Skin epidermis (tissue), 12 donors: ENCODE data around the gene ERCC6.

Experiments used
- H3K27ac ChIP-seq, 21 experiments: fragments of 200-600 bp; sonication (generic) in 11 of 21; one replicate each; pipeline ENCODE4 v1.5.0; 2020; ENCODE audit warnings: mild to moderate bottlenecking in 3 of 21, inconsistent platforms in 2 of 21, moderate library complexity in 2 of 21
- H3K4me3 ChIP-seq, 7 experiments: fragments of 200-600 bp; sonication (generic) in 2 of 7; one replicate each; pipeline ENCODE4 v1.5.0; 2020; ENCODE audit warnings: inconsistent platforms in 2 of 7, mild to moderate bottlenecking in 2 of 7, moderate library complexity in 1 of 7

The ERCC6 gene

DNA sequence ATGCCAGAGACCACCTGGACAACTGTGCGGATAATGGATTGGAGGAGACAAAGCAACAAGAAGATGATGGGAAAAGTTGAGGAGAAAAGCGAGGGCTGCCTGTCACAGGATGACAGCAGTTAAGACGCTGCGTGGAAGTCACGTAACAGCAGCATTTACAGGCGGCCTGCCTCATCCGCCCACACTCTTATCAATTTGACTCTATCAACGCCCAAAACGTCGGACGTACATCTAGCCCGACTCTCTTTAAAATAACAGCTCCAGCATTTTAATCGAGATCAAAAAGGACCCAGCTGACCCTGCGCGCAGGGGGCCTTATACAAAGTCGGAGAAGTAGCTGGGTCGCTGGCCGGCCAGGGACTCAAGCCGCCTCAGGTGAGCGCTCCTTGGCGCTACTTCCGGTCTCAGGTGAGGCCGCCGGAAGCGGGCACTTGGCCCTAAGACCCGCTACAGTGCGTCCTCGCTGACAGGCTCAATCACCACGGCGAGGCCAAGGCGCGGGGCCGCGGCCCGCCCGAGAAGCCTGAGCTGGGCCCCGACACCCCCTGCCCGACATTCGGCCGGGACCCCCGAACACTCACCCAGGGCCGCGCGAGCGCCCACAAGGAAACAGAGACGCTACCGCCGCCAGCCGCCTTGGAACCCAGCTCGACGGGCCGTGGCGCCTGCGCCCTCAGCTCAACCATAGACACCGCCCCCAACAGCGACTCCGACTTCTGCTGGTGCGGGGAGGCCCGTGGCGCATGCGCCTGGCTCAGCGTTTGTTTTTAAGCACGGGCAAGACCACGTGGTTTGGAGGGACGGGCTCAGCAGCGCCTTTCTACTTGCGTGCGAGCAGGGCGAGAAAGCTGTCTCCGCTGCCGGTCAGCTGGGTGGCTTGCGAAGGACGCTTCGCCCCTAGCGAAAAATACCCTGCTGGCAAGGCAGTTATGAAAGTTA lies at the start of gene ERCC6:
TSS of gene ERCC6 (minus strand) at position 741 of the 939 bp plus-strand sequence.
- H3K27ac ChIP-seq, result peak within 1 kb of the TSS; percentile 64 to 98 (median 93)
- H3K4me3 ChIP-seq, result peak within 1 kb of the TSS; percentile 57 to 87 (median 64)

GRCh38 chr10:49587981-49588380 lies 49.1 kb upstream of the ERCC6 start:
- H3K4me3 ChIP-seq, result no peak overlapping the region

DNA sequence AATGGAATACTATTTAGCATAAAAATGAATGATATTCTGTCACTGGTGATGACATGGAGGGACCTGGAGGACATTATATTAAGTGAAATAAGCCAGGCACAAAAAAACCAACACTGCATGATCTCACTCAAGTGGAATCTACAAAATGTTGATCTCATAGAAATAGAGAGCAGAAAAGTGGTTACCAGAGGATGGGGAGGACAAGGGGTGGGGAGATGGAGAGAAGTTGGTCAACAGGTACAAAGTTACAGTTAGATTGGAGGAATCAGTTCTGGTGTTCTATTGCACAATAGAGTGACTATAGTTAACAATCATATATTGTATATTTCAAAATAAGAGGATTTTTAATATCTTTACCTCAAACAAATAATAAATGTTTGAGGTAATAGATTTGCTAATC lies 46.5 kb upstream of the ERCC6 start:
- H3K4me3 ChIP-seq, result no peak overlapping the region
- no peak overlapping the region for H3K27ac ChIP-seq

More at GRCh38 chr10:49587981-49588380, 49.1 kb upstream of the ERCC6 start:
- H3K27ac ChIP-seq, result no peak overlapping the region

GRCh38 chr10:49579621-49580020 lies 40.7 kb upstream of the ERCC6 start:
- H3K27ac ChIP-seq, result no peak overlapping the region
- no peak overlapping the region for H3K4me3 ChIP-seq

DNA sequence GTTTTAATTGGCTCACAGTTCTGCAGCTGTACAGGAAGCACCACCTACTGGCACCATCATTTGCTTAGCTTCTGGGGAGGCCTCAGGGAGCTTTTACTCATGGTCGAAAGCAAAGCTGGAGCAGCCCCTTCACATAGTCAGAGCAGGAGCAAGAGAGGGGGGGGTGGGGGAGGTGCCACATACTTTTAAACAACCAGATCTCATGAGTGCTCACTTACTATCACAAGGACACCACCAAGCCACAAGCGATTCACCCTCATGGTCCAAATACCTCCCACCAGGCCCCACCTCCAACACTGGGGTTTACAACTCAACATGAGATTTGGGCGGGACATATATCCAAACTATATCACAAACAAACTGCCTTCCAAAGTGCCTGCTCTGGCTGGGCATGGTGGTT lies 39.5 kb upstream of the ERCC6 start:
- no peak overlapping the region for H3K4me3 ChIP-seq

DNA sequence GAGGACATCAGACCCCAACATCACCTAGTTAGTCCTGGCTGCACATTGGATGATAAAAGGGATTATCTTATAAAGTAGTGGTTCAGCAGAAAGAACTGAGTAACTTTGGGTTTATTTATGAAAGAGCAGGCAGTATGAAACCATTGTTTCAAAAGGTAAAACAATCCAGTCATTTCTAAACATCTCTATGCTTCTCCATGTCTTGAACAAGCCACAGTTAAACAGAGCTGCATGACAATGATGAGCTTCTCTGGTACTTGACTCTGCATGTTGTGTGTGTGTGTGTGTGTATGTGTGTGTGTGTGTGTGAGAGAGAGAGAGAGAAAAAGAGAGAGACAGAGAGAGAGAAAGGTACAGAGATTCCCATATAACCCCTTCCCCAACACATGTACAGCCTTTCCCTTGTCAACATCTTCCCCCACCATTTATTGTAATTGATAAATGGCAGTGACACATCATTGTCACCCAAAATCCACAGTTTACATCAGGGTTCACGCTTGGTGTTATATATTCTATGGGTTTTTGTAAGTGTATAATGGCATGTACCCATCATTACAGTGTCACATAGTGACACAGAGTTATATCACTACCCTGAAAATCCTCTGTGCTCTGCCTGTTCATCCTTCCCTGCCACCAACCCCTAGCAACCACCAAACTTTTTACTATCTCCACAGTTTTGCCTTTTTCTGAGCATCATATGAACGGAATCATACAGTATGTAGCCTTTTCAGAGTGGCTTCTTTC lies 38.4 kb upstream of the ERCC6 start:
- H3K4me3 ChIP-seq, result no peak overlapping the region
- no peak overlapping the region for H3K27ac ChIP-seq

More for the DNA sequence above, 39.5 kb upstream of the ERCC6 start:
- no peak overlapping the region for H3K27ac ChIP-seq

GRCh38 chr10:49575489-49576072 lies 36.7 kb upstream of the ERCC6 start:
- Histone ChIP-seq H3K4me3 (no peak overlapping the region), H3K27ac (no peak overlapping the region)

- Histone ChIP-seq H3K4me3 (no peak overlapping the region), H3K27ac (no peak overlapping the region)
Measured at GRCh38 chr10:49572594-49573114, 33.7 kb upstream of the ERCC6 start.

- H3K4me3 ChIP-seq, result no peak overlapping the region
- H3K27ac ChIP-seq, result no peak overlapping the region
Measured at GRCh38 chr10:49571388-49571787, 32.5 kb upstream of the ERCC6 start.

- H3K27ac ChIP-seq, result peak overlapping the region in 2 of 21 experiments; percentile 15 to 51
- no peak overlapping the region for H3K4me3 ChIP-seq
Measured at GRCh38 chr10:49569031-49569631, 30.2 kb upstream of the ERCC6 start.

DNA sequence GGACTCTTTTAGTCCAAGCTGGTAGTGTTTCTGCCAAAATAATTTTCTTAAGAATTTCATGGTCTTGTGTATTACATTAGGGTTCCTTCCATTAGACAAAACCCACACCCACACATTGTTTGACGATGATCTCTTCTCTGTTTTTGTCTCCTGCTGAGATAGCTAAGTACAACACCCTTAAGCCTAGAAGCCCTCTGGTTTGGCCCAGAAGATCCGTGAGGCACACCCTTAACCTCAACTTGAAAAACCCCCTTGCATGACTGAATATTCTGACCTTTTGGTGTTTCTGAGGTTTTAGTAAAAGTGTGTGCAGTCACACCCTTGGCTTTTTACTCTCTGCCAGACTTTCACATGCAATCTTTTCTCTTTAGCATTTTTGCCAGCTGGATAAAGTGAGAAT lies 29.3 kb upstream of the ERCC6 start:
- H3K27ac ChIP-seq, result peak overlapping the region in 6 of 21 experiments; percentile 15 to 51 (median 28)
- no peak overlapping the region for H3K4me3 ChIP-seq

DNA sequence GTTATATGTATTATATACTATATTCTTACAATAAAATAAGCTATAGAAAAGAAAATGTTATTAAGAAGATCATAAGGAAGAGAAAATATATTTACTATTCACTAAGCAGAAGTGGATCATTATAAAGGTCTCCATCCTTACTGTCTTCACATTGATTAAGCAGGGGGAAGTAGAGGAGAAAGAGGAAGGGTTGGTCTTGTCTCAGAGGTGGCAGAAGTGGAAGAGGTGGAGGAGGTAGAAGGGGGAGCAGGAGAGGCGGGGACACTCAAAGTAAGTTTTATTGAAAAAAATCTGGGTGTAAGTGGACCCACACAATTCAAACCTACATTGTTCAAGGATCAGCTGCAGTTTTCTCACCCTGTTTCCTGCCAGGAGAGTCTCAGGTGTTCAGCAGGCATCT lies 28.9 kb upstream of the ERCC6 start:
- Histone ChIP-seq H3K4me3 (no peak overlapping the region), H3K27ac (peak overlapping the region in 2 of 21 experiments; percentile 21 to 51)

DNA sequence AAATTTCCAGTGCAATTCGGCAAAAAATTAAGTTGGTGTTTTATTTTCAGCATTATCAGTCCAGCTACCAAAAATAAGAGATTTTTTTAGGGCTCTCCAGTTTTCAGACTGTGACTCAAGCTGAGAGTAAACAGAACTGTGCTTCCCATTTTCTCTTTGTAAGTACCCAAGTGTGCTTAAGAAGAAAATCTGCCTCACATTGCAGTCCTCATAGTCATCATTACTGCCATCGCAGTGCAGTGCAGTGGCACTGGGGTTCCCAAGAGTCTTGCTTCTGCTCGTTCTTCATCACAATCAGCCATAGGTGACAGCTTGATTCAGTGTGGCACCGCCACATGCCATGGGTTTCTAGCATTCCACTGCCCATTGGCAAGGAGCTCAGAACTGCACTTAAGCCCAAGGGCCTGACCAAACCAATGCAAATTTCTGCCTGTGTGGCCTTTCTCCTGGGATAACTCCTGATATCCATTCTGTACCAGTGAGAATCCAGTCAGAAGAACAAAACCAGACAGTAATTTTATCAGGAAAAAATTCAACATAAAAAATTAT lies 25.6 kb upstream of the ERCC6 start:
- no peak overlapping the region for H3K4me3 ChIP-seq
- no peak overlapping the region for H3K27ac ChIP-seq

DNA sequence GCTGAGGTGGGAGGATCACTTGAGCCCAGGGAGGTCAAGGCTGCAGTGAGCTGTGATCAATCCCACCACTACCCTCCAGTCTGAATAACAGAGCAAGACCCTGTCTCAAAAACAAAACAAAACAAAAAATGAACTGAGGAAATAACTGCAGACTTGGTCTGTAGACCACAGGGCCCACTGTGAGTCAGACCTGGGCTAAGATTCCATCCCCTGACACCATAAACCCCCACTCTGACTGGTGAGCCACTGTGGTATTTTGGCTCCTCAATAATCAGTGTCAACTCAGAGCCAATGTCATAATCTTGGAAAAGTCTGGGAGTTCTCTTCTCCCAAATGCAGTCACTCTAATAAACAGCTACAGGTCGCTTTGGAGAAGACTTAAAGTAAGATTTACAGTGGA lies 24.0 kb upstream of the ERCC6 start:
- no peak overlapping the region for H3K4me3 ChIP-seq

DNA sequence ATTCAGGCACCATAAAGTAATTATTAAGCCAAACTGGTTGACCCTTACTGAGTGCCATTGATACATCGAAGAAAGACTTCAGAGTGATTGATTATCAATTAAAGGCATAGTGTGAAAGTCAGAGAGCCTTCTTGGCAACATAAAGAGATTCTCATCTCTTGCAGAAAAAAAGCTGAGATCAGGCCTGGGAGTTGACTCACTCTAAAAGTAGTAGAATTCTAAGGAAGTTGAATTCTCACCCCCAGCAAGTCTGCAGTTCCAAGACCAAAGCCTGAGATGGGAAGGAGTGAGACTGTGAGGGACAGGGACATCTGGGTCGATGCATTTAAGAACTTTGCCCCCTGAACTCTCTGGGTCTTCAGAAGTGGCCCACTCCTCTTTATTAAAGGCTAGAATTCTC lies 21.6 kb upstream of the ERCC6 start:
- no peak overlapping the region for H3K4me3 ChIP-seq
- H3K27ac ChIP-seq, result no peak overlapping the region

More for the DNA sequence above, 24.0 kb upstream of the ERCC6 start:
- H3K27ac ChIP-seq, result no peak overlapping the region

GRCh38 chr10:49559476-49559875 lies 20.6 kb upstream of the ERCC6 start:
- no peak overlapping the region for H3K27ac ChIP-seq
- no peak overlapping the region for H3K4me3 ChIP-seq

DNA sequence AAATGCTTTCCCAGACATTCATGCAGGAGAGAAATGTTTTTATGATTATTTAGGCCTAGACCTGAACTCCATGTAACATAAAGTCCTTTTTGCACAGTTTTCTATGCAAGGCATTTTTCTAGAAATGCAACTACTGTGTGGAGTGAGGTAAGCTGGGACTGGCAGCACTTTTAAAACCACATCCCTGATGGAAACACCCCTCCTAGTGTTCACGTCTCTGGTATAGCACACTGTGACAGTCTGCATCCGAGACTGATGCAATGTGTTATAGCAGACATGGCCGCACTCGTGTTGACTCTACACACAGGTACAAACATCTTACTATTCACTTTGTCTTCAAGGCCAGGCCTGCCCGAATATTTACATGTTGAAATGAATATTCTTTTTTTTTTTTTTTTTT lies 19.3 kb upstream of the ERCC6 start:
- no peak overlapping the region for H3K27ac ChIP-seq
- no peak overlapping the region for H3K4me3 ChIP-seq

DNA sequence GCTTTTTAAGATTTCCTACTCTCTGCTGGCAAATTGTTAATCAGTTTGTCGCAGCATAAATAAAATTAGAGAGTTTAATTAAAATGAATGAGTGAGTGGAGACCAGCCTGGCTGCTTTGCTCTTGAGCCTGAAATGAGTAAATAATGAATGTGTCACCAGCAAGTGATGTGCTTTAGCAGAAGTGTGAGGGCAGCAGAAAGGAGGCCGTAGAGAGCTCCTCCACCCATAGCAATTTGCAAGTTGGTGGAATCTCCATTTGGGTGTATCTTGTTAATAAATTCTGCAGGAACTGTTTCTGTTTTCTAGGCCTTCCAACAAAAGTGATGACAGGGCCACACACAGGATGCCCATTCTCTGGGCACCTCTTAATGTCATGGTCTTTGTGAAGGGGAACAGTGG lies 18.8 kb upstream of the ERCC6 start:
- no peak overlapping the region for H3K27ac ChIP-seq
- H3K4me3 ChIP-seq, result no peak overlapping the region

- Histone ChIP-seq H3K4me3 (no peak overlapping the region), H3K27ac (no peak overlapping the region)
Measured at GRCh38 chr10:49556723-49557122, 17.8 kb upstream of the ERCC6 start.
